NCI-H460 (cell line): ENCODE measurements around the gene SDHC. TPM values are rescaled to one million over a fixed set of nuclear protein-coding genes. Genes with fewer than 3 reads are reported as not detected.
A peak's percentile ranks its signal among the peaks of the same experiment; 100 is the strongest.
"Not testable (repeated sequence)": the region's sequence is repeated elsewhere in the genome, so short reads cannot be mapped to it uniquely, and the experiment has no call there.

Source experiments
- DNase-seq: peaks from one replicate; pipeline ENCODE4 v3.0.0-alpha.2; 2016; ENCODE audit warnings: low read depth; ENCODE audit errors: extremely low read depth
- total RNA-seq: library from RNA; depleted of rRNA; stranded (reverse); fragments of >200 nt; shearing (Covaris generic); gene quantifications from 2 replicates; pipeline ENCODE4 v1.2.3, GENCODE V29; 2014

Gene SDHC
- total RNA-seq, 1 experiment from 2014 or later = 67.9 TPM

DNA sequence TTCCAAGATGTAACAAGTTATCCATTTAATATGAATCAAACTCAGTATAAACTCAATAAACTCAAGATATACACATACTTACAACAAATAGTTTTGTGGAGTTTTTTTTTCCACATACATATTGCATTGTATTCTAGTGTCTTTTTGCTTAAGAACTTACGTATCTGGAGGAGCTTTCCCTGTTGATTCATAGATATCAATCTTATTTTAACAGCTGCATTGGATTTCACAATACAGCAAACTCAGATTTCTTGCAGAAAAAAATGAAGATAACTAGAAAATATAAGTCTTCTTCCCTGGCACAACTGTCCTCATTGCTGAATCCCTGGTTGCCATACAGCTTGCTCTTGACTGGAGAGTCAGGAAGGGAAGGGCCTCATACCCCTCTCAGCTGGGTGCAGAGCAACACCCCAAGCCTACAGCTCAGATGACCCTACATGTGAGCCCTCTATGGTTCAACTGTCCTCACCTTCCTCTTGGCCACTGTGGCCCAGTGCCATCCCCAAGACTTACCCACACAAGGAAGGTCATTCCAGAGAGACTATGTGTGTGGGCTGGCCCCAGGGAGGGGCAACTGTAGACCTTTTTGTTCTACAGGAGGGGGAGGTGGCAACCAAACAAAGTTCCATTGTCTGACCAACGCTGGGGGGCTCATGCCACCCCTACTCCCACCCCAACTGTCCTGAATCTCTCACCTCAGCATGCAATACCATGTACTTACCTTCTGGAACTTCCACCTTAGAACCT lies 6.1 kb upstream of the SDHC start:
- no peak for DNase-seq

DNA sequence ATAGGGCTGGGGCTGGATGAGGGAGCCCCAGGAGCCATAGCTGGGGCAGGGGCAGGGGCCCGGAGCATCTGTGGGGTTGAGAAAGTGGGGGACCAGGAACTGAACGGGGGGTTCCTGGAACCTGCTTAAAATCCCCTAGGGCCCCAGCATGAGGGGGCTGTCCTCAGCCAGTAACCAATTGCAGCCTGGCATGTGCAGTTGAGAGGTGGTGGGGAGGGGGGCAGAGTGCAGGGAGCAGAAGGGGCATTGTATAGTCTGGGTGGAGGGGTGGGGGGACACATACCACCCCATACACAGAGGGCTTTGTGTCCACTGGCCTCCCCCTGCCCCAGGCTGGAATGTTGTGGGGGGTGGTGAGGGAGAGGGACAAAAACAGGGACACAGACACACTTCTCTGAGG lies 4.3 kb upstream of the SDHC start, which contains the start of gene MPZ:
Gene MPZ, minus strand, starts transcription at position 101 of the 400 bp plus-strand sequence. Its CDS starts 63 bp downstream, at position 38.
- DNase-seq = no peak

DNA sequence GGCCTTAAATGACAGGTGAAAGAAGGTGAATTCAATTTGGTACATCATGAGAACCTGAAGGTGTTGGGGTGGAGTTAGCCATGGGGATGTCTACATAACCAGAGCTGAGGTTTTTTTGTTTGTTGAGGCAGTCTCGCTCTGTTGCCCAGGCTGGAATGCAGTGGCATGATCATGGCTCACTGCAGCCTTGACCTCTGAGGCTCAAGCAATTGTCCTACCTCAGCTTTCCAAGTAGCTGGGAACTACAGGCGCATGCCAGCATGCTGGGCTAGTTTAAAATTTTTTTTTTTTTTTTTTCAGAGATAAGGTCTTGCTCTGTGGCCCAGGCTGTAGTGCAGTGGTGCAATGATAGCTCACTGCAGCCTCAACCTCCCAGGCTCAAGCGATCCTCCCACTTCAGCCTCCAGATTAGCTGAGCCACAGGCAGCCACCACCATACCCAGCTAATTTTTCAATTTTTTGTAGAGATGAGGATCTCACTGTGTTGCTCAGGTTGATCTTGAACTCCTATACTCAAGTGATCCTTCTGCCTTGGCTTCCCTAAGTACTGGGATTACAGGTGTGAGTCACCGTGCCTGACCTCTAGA lies 2.5 kb upstream of the SDHC start:
- DNase-seq = no peak

DNA sequence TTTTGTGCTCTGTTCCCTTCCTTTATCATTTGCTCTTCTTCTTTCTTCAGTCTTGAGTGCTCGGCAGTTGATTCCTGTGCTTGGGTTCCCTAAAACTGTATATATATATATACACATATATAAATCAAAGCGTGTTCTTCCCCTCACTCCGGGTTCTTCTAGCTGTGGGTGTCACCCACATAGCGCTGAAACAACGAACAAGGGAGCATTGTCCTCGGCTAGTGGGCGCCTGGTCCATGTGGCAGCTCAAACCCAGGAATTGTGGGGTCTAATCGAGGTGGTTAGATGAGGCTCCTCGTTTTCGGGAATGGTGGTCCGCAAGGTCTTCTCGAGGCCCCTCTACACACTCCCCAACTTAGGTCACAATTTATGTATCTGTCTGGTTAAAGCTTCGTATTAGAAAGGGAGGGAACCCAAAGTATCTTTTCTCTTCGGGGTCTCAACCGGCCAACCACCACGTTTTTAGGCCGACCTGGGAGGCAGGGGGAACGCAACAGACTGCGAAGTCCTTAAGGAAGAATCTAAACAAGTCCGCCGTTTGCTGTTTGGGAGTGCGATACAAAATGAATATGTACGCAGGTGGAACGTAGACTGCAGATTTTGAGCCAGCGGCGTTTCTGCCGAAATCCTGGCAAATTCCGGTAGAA lies 504 bp upstream of the SDHC start:
- no peak for DNase-seq

DNA sequence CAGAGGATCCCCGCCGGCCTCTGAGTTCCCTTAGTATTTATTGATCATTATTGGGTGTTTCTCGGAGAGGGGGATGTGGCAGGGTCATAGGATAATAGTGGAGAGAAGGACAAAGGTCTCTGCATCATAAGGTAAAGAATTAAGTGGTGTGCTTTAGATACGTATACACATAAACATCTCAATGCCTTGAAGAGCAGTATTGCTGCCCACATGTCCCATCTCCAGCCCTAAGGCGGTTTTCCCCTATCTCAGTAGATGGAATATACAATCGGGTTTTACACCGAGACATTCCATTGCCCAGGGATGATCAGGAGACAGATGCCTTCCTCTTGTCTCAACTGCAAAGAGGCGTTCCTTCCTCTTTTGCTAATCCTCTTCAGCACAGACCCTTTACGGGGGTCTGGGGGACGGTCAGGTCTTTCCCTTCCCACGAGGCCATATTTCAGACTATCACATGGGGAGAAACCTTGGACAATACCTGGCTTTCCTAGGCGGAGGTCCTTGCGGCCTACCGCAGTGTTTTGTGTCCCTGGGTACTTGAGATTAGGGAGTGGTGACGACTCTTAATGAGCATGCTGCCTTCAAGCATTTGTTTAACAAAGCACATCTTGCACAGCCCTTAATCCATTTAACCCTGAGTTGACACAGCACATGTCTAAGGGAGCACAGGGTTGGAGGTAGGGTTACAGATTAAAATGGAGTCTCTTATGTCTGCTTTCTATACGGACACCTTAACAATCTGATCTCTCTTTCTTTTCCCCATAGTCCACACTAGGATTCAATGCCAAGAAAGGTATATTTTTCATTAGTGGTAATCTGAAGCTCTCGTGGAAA lies 1.9 kb downstream of the SDHC start:
- DNase-seq = not testable (repeated sequence)

DNA sequence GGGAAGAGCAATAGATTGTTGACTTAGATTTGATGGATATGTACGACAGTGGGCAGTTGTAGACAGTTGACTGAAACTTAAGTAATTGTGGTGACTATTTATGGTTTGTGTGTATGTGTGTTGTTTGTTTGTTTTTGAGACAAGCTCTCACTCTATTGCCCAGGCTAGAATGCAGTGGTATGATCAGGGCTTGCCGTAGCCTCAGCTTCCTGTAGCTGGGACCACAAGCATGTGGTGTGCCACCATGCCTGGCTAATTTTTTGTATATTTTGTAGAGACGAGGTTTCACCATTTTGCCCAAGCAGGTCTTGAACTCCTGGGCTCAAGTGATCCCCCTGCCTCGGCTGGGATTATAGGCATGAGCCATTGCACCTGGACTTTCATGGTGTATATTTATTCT lies 9.8 kb downstream of the SDHC start:
- DNase-seq = no peak

DNA sequence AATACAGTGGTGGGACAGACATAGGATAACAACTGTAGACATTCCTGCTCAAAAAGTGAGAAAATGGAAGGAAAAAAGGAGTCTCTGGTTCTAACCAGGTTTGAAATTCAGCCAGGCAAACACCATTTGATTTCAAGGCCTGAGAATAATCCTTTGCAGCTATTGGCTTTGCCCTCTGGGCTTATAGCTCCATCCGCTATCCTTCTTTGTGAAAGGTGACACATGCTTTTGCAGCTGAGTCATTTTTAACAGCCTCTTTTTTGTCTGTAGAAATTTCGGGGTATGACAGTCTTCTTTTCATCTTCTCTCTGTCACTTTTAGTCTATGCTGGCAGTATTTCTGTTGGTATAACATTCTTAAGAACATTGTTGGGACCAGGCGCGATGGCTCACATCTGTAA lies 16.2 kb downstream of the SDHC start:
- no peak for DNase-seq

DNA sequence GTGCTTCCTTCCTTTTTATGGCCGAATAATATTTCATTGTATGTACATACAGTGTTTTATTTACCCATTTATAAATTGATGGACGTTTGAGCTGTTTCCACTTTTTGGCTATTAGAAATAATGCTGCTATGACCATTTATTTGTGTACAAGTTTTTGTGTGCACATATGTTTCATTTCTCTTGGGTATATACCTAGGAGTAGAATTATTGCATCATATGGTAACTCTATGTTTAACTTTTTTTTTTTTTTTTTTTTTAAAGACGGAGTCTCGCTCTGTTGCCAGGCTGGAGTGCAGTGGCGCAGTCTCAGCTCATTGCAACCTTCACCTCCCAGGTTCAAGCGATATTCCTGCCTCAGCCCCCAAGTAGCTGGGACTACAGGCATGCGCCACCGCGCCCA lies 19.0 kb downstream of the SDHC start:
- no peak for DNase-seq

DNA sequence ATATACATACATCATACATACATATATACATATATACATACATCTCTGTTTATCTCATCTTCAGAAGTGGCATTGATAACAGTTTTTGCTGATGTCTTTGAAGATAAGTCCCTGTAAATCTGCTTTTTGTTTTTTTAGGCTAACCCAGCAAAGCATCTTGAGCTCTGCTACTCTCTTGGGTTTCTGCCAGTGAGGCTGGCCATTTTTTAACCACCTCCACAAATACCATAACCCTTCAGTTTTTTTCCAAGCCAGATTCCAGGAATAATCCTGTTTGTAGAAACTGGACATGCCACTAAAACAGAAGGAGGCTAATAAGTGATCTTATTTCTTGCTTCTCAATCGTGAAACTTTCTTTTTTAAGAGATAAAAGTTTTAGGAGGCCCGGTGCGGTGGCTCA lies 21.6 kb downstream of the SDHC start:
- no peak for DNase-seq

DNA sequence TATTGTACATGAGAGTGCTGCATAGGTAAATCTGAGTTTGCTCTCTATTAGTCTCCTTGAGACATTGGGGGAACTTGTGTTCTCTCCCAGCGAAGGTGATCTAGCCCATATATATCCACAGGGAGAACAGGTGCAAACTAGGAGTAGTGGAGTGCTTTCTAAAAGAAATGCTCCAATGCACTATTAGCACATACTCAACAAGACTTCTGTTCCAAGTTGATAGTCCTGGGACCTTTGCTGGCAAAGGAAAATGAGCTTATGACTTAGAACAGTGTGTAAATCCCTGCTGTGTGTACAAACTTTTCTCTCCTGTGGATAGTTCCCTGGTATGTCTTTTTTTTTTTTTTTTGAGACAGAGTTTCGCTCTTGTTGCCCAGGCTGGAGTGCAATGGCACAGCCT lies 28.0 kb downstream of the SDHC start:
- no peak for DNase-seq

DNA sequence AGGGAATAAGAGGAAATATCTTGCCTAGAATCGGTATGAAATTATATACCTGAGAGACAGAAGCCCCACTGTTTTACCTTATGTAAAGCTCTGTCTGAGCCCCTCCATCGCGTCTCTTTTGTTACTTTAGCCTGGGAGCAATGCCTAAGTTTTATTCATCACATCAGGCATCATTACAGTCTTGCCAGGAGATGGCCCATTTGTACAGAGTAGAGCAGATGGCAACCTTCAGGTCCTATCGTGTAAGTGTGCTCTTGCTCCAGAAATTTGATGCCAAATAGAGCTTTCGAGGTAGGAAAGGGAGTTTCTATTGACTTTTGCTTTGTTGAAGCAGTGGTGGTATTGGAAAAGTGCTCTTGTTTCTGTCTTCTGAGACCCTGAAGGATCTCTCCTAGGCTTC lies 28.6 kb downstream of the SDHC start:
- no peak for DNase-seq

DNA sequence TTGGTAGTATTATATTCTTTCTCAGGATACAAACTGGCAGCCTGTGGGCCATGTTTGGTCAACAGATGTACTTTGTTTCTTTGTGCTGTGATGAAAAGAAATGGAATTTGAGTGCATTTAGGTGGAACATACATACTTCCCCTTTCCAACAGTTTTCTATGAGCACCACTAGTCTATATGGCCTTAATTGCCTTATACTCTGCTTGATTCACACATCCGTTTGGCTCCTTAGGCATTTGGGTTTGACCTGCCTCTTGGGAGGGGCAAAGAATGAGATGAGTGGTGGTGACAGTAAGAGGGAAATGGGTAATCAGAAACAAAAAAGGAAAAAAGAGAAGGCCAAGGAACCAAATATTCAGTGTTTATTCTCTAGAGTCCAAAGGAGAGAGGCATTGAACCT lies 36.5 kb downstream of the SDHC start:
- no peak for DNase-seq

DNA sequence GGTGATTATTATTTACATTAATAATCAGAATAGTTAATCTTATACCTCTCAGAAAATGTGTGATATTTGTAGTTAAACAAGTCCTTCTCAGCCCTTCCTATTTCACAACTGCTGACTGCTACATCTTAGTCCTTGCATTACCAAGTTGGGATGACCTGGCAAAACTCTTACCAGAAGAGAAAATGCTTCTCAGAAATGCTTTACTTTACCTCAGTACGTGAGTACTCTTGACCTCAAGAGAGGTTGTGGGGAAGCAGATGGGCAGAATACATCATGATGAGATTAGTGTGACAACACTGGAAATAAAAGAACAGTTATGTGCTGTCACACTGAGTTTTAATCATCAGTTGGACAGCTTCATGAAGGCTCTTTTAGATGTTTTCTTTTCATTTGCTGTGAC lies 37.3 kb downstream of the SDHC start:
- DNase-seq = no peak

DNA sequence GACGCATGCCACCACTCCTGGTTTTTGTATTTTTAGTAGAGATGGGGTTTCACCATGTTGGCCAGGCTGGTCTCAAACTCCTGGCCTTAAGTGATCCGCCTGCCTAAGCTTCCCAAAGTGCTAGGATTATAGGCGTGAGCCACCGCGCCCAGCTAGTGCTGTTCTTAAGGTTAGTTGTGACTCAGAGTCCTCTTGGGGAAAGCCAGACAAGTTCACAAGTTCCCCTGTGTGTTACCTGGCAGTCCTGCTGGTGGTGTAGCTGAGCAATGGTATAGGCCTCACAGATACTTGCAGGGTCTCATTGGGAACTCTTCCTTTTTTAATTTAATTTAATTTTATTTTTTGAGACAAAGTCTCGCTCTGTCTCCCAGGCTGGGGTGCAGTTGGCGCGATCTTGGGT lies 42.9 kb downstream of the SDHC start:
- DNase-seq = no peak

DNA sequence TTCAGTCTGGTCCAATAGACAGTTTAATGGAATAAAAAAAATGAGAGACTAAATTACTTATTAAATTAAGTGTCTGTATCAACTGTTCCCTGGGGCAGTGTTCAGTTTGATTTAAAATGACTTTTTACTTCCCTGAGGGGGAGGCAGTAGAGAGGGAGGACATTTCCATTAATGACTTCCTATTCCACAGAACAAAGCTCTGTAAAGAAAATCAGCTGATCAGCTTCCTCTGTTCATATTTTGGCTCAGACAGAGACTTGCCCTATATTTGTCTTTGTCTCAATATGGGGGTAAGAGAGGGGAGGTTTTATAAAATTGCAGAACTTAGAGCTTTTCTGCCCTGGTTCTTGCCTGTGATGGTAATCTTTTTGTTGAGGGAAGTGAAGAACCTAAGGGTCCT lies 45.1 kb downstream of the SDHC start:
- no peak for DNase-seq

DNA sequence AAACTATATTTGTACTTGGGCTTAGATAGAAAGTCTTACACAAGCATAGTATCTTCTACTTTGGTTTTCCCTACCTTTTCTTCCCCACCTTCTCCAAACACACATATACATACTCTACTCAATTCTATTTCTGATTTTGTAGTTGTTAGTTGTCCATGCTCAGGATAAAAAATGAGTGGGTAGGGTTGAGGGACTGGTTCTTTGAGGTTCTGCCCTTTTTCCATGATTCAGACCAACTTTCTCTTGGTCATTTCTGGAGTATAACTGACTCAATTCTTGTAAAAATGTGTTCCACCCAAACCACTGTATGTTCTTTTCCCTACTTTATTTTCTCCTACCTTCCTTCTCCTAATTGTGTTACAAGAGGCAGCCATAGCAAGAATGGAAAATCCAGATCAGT lies 50.2 kb downstream of the SDHC start:
- no peak for DNase-seq

DNA sequence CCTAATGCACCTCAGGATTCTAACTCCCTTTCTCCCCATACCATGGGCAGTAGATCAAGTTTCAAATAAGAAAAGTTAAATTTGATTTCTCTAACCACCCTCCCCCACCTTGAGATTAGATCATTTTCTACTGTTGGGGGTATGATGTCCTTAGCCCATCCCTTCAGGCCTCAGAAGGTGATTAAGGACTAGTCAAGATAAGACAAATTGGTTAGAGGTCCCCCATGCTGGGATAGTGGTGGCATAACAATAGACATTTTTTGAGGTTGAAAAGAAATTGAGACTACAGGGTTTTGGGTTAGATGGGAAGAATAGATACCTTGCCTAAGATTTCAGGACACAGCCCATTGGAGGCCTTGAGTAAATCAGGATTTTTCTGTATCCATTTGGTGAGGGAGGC lies 51.0 kb downstream of the SDHC start:
- DNase-seq = no peak

DNA sequence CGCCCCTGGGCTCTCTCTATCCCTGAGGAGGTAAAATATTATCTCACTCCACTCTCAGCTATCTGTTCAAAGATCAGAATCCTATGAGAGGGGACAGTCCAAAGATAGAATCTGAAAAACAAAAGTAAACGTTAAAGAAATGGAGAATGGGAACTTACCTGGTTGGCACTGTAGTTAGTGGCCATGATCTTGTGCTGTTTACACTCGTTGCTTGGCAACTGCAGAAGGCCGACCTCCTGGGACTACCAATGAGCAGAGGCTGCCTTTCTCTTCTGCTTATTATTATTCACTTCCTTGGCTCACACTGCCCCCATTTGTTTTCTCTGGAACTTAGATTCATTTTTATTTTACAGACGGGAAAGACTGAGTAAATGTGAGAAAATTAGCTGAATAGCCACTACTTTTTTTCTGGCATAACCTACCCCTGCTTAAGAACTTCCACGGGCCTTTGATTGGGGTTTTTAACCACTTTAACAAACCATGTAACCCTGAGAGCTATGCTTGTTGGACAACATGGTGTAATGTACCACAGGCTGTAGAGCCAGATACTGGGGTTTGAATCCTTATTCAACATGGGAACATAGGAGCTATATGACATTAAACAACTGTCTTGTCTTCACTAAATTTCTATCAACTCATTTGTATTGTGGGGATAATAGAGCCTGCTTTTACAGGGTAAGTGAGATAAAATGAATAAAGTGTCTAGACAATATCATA lies 53.7 kb downstream of the SDHC start, which contains the start of gene CFAP126:
Gene CFAP126, minus strand, starts transcription at position 193 of the 717 bp plus-strand sequence. Its CDS starts 8 bp downstream, at position 185.
- peak; percentile 56 for DNase-seq

DNA sequence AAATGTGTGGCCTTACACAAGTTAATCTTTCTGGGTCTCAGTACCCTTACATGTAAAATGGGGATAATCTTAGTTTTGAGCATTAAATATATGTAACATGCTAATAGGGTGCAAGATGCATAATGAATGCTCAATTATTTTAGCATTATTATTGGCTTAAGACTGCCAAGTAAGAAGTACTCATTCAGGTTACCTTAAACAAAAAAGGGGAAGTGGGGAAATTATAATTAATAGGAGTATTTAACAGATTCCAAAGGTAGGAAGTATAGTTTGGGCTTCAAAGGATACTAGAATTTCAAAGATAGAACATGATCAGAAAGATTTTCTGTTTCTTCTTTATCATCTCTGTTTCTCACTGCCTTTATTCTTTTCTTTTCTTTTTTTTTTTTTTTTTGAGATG lies 59.3 kb downstream of the SDHC start:
- DNase-seq = no peak

DNA sequence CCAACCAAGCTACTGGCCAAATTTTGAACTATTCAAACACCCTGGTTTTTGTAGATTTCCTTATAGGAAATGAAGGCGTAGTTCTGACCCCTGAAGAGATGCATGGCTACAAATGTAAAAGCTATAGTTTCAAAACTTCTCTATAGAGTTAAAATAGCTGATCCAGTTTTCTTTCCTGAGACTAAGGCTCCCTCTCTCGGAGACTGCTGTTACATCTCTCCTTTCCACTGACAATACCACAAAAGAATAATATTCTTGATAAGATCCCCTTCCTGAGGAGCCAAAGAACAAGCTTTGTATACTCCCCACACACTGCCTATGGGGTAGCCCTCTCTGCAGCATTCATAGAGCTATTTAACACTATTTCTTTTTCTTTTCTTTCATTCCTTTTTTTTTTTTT lies 60.2 kb downstream of the SDHC start:
- peak; percentile 30 for DNase-seq
